Neuronal stem cell (in vitro differentiated cells): Measurements from ENCODE around the gene CRACR2B.
A peak's percentile ranks its signal among the peaks of the same experiment; 100 is the strongest.

Source experiments
- DNase-seq: peaks from one replicate; pipeline ENCODE4 v3.0.0-alpha.2; 2013; ENCODE audit warnings: low spot score
- H2AFZ ChIP-seq: one replicate; pipeline ENCODE4 v1.6.1; 2013; ENCODE audit warnings: mild to moderate bottlenecking, low read length, inconsistent platforms
- H2AK5ac ChIP-seq: 2 replicates; pipeline ENCODE4 v1.6.1; 2013; ENCODE audit warnings: low read depth, mild to moderate bottlenecking, inconsistent platforms, low read length, moderate library complexity, mixed read lengths
- H2BK120ac ChIP-seq: 2 replicates; pipeline ENCODE4 v1.6.1; 2013; ENCODE audit warnings: low read depth, mild to moderate bottlenecking, inconsistent platforms, low read length, moderate library complexity, mixed read lengths
- H2BK12ac ChIP-seq: one replicate; pipeline ENCODE4 v1.6.1; 2013; ENCODE audit warnings: low read length, inconsistent platforms
- H2BK15ac ChIP-seq: 2 replicates; pipeline ENCODE4 v1.6.1; 2013; ENCODE audit warnings: mild to moderate bottlenecking, low read length, inconsistent platforms, mixed read lengths
- H2BK5ac ChIP-seq: one replicate; pipeline ENCODE4 v1.6.1; 2013; ENCODE audit warnings: inconsistent platforms, mild to moderate bottlenecking, low read length, moderate library complexity
- H3K14ac ChIP-seq: one replicate; pipeline ENCODE4 v1.6.1; 2013; ENCODE audit warnings: low read length, inconsistent platforms
- H3K18ac ChIP-seq: 2 replicates; pipeline ENCODE4 v1.6.1; 2013; ENCODE audit warnings: low read length, inconsistent platforms
- H3K23ac ChIP-seq: 2 replicates; pipeline ENCODE4 v1.6.1; 2013; ENCODE audit warnings: low read depth, mild to moderate bottlenecking, mixed read lengths, low read length, inconsistent platforms; ENCODE audit not compliant: poor library complexity
- H3K27ac ChIP-seq: replicated peaks from 3 replicates; pipeline ENCODE4 v1.5.1; 2013; ENCODE audit warnings: low read length, inconsistent platforms
- H3K27me3 ChIP-seq, 3 experiments: 2 replicates each; pipeline ENCODE4 v1.6.1; 2013; ENCODE audit warnings: low read length in 3 of 3, mild to moderate bottlenecking in 2 of 3, inconsistent platforms in 1 of 3, low read depth in 1 of 3, mixed read lengths in 1 of 3, moderate library complexity in 1 of 3; ENCODE audit not compliant: control insufficient read depth in 3 of 3, insufficient read depth in 3 of 3
- H3K36me3 ChIP-seq, 2 donors: replicated peaks in 1 of 2; 2 replicates each; pipeline ENCODE4 v1.6.1; 2013; ENCODE audit warnings: low read length in 2 of 2; ENCODE audit not compliant: control insufficient read depth in 2 of 2, insufficient read depth in 2 of 2
- H3K4ac ChIP-seq: 2 replicates; pipeline ENCODE4 v1.6.1; 2013; ENCODE audit warnings: inconsistent platforms, mild to moderate bottlenecking, low read length, moderate library complexity
- H3K4me1 ChIP-seq, 2 donors: 1 replicate in 1 of 2; 2 replicates in 1 of 2; pipeline ENCODE4 v1.6.1; 2013; ENCODE audit warnings: low read length in 2 of 2, low read depth in 1 of 2; ENCODE audit not compliant: control insufficient read depth in 2 of 2, insufficient read depth in 1 of 2
- H3K4me2 ChIP-seq: one replicate; pipeline ENCODE4 v1.6.1; 2013; ENCODE audit warnings: mild to moderate bottlenecking, low read length, inconsistent platforms; ENCODE audit not compliant: insufficient read depth, poor library complexity, severe bottlenecking
- H3K4me3 ChIP-seq, 2 donors: 2 replicates each; pipeline ENCODE4 v1.5.1; 2013; ENCODE audit warnings: low read length in 2 of 2, mild to moderate bottlenecking in 2 of 2, inconsistent platforms in 1 of 2, moderate library complexity in 1 of 2
- H3K79me1 ChIP-seq: one replicate; pipeline ENCODE4 v1.6.1; 2013; ENCODE audit warnings: low read depth, mild to moderate bottlenecking, inconsistent platforms, low read length, moderate library complexity
- H3K9ac ChIP-seq: one replicate; pipeline ENCODE4 v1.6.1; 2013; ENCODE audit warnings: mild to moderate bottlenecking, low read depth, low read length, inconsistent platforms; ENCODE audit not compliant: poor library complexity
- H3K9me3 ChIP-seq, 2 donors: replicated peaks in 1 of 2; 2 replicates each; pipeline versions ENCODE3 to v1.6.1; 2013; ENCODE audit warnings: low read length in 2 of 2, mild to moderate bottlenecking in 2 of 2, inconsistent platforms in 1 of 2, low read depth in 1 of 2, mixed read lengths in 1 of 2, moderate library complexity in 1 of 2; ENCODE audit not compliant: control insufficient read depth in 2 of 2, insufficient read depth in 1 of 2
- H4K8ac ChIP-seq: one replicate; pipeline ENCODE4 v1.6.1; 2013; ENCODE audit warnings: low read depth, mild to moderate bottlenecking, inconsistent platforms, low read length, moderate library complexity
- H4K91ac ChIP-seq: one replicate; pipeline ENCODE4 v1.6.1; 2013; ENCODE audit warnings: low read length, low read depth, mild to moderate bottlenecking, inconsistent platforms; ENCODE audit not compliant: poor library complexity
- WGBS, 2 donors: extraction: QIAGEN DNeasy Blood & Tissue Kit; methylation state at CpG; one replicate each; pipeline ENCODE4 v1.1.7; 2013; ENCODE audit warnings: missing lambda C conversion rate in 2 of 2, mixed read lengths in 1 of 2; ENCODE audit not compliant: insufficient read length in 2 of 2, insufficient replicate concordance in 1 of 2; ENCODE audit errors: extremely low coverage in 2 of 2; 5-methylcytosine and 5-hydroxymethylcytosine counted together

CRACR2B gene

GRCh38 chr11:855796-856195 lies 28.1 kb downstream of the CRACR2B start:
- peak overlapping the region; percentile 90 for H2BK5ac ChIP-seq
- DNase-seq = no peak
- H2BK15ac ChIP-seq = peak overlapping the region; percentile 95
- peak overlapping the region; percentile 88 for H3K9ac ChIP-seq
- peaks cover 0 to 4% (median 0%) of the 10 kb centered on the region in 3 experiments for H3K27me3 ChIP-seq
- H3K4me3 ChIP-seq = no peak overlapping the region
- no peak overlapping the region for H3K27ac ChIP-seq
- H3K36me3 ChIP-seq = no peaks in the 10 kb centered on the region
- peak overlapping the region; percentile 88 for H2BK12ac ChIP-seq
- H4K91ac ChIP-seq = no peak overlapping the region
- H3K9me3 ChIP-seq = no peaks in the 10 kb centered on the region
- peak overlapping the region; percentile 66 for H3K4ac ChIP-seq
- H3K14ac ChIP-seq = peak overlapping the region; percentile 94
- no CpG with 5 or more reads among the region's 12 CpGs for WGBS, 2 donors
- H2BK120ac ChIP-seq = no peak overlapping the region
- H2AK5ac ChIP-seq = peak overlapping the region; percentile 75
- no peak overlapping the region for H2AFZ ChIP-seq
- H4K8ac ChIP-seq = no peak overlapping the region
- peaks cover 30% of the 10 kb centered on the region for H3K79me1 ChIP-seq
- peaks cover 31 to 35% of the 10 kb centered on the region in 2 donors for H3K4me1 ChIP-seq
- H3K23ac ChIP-seq = peak overlapping the region; percentile 85
- H3K4me2 ChIP-seq = no peak overlapping the region
- peak overlapping the region; percentile 57 for H3K18ac ChIP-seq

- H2BK15ac ChIP-seq = no peak overlapping the region
- H4K91ac ChIP-seq = no peak overlapping the region
- H3K79me1 ChIP-seq = peaks cover 25% of the 10 kb centered on the region
- WGBS, 2 donors = no CpG with 5 or more reads among the region's 8 CpGs
- H3K36me3 ChIP-seq = no peaks in the 10 kb centered on the region
- H3K27ac ChIP-seq = no peak overlapping the region
- DNase-seq = no peak
- H2BK12ac ChIP-seq = no peak overlapping the region
- H3K4me3 ChIP-seq = no peak overlapping the region
- peak overlapping the region; percentile 43 for H4K8ac ChIP-seq
- peak overlapping the region; percentile 57 for H3K18ac ChIP-seq
- H3K4ac ChIP-seq = no peak overlapping the region
- no peak overlapping the region for H3K4me2 ChIP-seq
- H2BK120ac ChIP-seq = no peak overlapping the region
- no peak overlapping the region for H2AFZ ChIP-seq
- H3K27me3 ChIP-seq = no peaks in the 10 kb centered on the region
- H3K23ac ChIP-seq = no peak overlapping the region
- no peak overlapping the region for H3K9ac ChIP-seq
- peak overlapping the region; percentile 75 for H2AK5ac ChIP-seq
- no peaks in the 10 kb centered on the region for H3K9me3 ChIP-seq
- no peak overlapping the region for H3K14ac ChIP-seq
- H3K4me1 ChIP-seq = peaks cover 25 to 29% of the 10 kb centered on the region in 2 donors
- peak overlapping the region; percentile 53 for H2BK5ac ChIP-seq
Measured at GRCh38 chr11:856397-856796, 28.7 kb downstream of the CRACR2B start.

- no CpG with 5 or more reads among the region's 27 CpGs for whole genome bisulfite sequencing, 2 donors
- no peak overlapping the region for H3K27ac ChIP-seq
- H3K4me3 ChIP-seq = peak overlapping the region in 1 of 2 donors; percentile 18
- no peak overlapping the region for H2BK120ac ChIP-seq
- H3K27me3 ChIP-seq = no peaks in the 10 kb centered on the region
- H2BK15ac ChIP-seq = peak overlapping the region; percentile 11
- H3K18ac ChIP-seq = peak overlapping the region; percentile 80
- peaks cover 21% of the 10 kb centered on the region for H3K79me1 ChIP-seq
- H3K9ac ChIP-seq = peak overlapping the region; percentile 77
- DNase-seq = no peak
- H4K8ac ChIP-seq = no peak overlapping the region
- H2AK5ac ChIP-seq = peak overlapping the region; percentile 56
- H2BK5ac ChIP-seq = no peak overlapping the region
- no peak overlapping the region for H2AFZ ChIP-seq
- no peak overlapping the region for H3K4ac ChIP-seq
- H2BK12ac ChIP-seq = peak overlapping the region; percentile 24
- H4K91ac ChIP-seq = peak overlapping the region; percentile 92
- peak overlapping the region; percentile 89 for H3K23ac ChIP-seq
- H3K36me3 ChIP-seq = peaks cover 0 to 4% of the 10 kb centered on the region in 2 donors
- H3K4me2 ChIP-seq = no peak overlapping the region
- no peaks in the 10 kb centered on the region for H3K9me3 ChIP-seq
- H3K4me1 ChIP-seq = peaks cover 29 to 37% of the 10 kb centered on the region in 2 donors
- no peak overlapping the region for H3K14ac ChIP-seq
Measured at GRCh38 chr11:858053-858761, 30.5 kb downstream of the CRACR2B start.

- no peak overlapping the region for H2BK15ac ChIP-seq
- no peak for DNase-seq
- H2BK5ac ChIP-seq = no peak overlapping the region
- H4K91ac ChIP-seq = no peak overlapping the region
- peak overlapping the region; percentile 89 for H3K14ac ChIP-seq
- no peak overlapping the region for H3K4me3 ChIP-seq
- peak overlapping the region; percentile 60 for H3K9ac ChIP-seq
- peak overlapping the region; percentile 56 for H2AK5ac ChIP-seq
- no peak overlapping the region for H3K4ac ChIP-seq
- H3K27me3 ChIP-seq = no peaks in the 10 kb centered on the region
- peak overlapping the region; percentile 58 for H2BK12ac ChIP-seq
- peaks cover 0 to 10% of the 10 kb centered on the region in 2 donors for H3K36me3 ChIP-seq
- no CpG with 5 or more reads among the region's 37 CpGs for WGBS, 2 donors
- peak overlapping the region; percentile 89 for H3K23ac ChIP-seq
- H3K9me3 ChIP-seq = no peaks in the 10 kb centered on the region
- H3K4me1 ChIP-seq = peaks cover 25 to 39% of the 10 kb centered on the region in 2 donors
- H2AFZ ChIP-seq = no peak overlapping the region
- H3K18ac ChIP-seq = peak overlapping the region; percentile 83
- no peak overlapping the region for H2BK120ac ChIP-seq
- no peak overlapping the region for H3K27ac ChIP-seq
- H4K8ac ChIP-seq = no peak overlapping the region
- H3K79me1 ChIP-seq = peaks cover 18% of the 10 kb centered on the region
- H3K4me2 ChIP-seq = no peak overlapping the region
Measured at GRCh38 chr11:858762-859339, 31.1 kb downstream of the CRACR2B start.
